Uterus (tissue), 4 donors: Measurements from ENCODE around the gene CELF4. TPM values are rescaled to one million over a fixed set of nuclear protein-coding genes. Genes with fewer than 3 reads are reported as not detected.

Experiments
- DNase-seq, 2 donors: peaks; one replicate each; pipeline ENCODE4 v3.0.0-alpha.2; 2019 to 2020
- H3K27ac ChIP-seq, 2 donors: fragments of 200-600 bp; sonication (generic); 1 replicate in 1 of 2; 2 replicates in 1 of 2; pipeline ENCODE4 v1.5.1; 2016 to 2018
- H3K27me3 ChIP-seq, 2 donors: fragments of 200-600 bp; sonication (generic); one replicate each; pipeline ENCODE4 v1.5.1; 2018 to 2019; ENCODE audit warnings: control low read depth in 1 of 2
- H3K36me3 ChIP-seq, 2 donors: fragments of 200-600 bp; sonication (generic); one replicate each; pipeline ENCODE4 v1.5.1; 2019; ENCODE audit warnings: control low read depth in 1 of 2
- H3K4me1 ChIP-seq, 2 donors: fragments of 200-600 bp; sonication (generic); one replicate each; pipeline ENCODE4 v1.5.1; 2018 to 2019; ENCODE audit warnings: control low read depth in 1 of 2
- H3K4me3 ChIP-seq, 2 donors: fragments of 200-600 bp; sonication (generic); 1 replicate in 1 of 2; 2 replicates in 1 of 2; pipeline ENCODE4 v1.5.1; 2018 to 2019; ENCODE audit warnings: mild to moderate bottlenecking in 1 of 2
- H3K9me3 ChIP-seq, 2 donors: fragments of 200-600 bp; sonication (generic); one replicate each; pipeline ENCODE4 v1.5.1; 2019; ENCODE audit warnings: control low read depth in 1 of 2
- POLR2A ChIP-seq, 2 donors: fragments of 450-650 bp; IDR thresholded peaks; one replicate each; pipeline ENCODE4 v1.6.1; 2016; ENCODE audit warnings: antibody characterized with exemption in 2 of 2, mild to moderate bottlenecking in 1 of 2, moderate library complexity in 1 of 2
- intact Hi-C: fragments of 100-400 bp; cut with DNase I; formaldehyde crosslinking; loops from one replicate; pipeline ENCODE4 v1.15.1; 2023; ENCODE audit warnings: low total_unique reads
- total RNA-seq, 4 donors: library from RNA; depleted of rRNA in 3 of 4; stranded (reverse); fragments of >200 nt in 3 of 4; gene quantifications; one replicate each; pipeline versions ENCODE4 v1.1.0 to v1.2.4, GENCODE V29; 2014 to 2023
- TF ChIP-seq, protein P1 (sequence below), 4 experiments: fragments of 200-600 bp in 2 of 4; fragments of 450-650 bp in 2 of 4; sonication (generic) in 2 of 4; IDR thresholded peaks; one replicate each; pipeline ENCODE4 v1.5.1; 2016 to 2019; ENCODE audit warnings: antibody characterized with exemption in 4 of 4, mild to moderate bottlenecking in 2 of 4, moderate library complexity in 1 of 4
- donor health status: DM: yes; HTN: yes; CAD: no.

Gene CELF4
- total RNA-seq, 4 donors from 2014 or later = 0.18 to 1.7 TPM; not detected in 2

DNA sequence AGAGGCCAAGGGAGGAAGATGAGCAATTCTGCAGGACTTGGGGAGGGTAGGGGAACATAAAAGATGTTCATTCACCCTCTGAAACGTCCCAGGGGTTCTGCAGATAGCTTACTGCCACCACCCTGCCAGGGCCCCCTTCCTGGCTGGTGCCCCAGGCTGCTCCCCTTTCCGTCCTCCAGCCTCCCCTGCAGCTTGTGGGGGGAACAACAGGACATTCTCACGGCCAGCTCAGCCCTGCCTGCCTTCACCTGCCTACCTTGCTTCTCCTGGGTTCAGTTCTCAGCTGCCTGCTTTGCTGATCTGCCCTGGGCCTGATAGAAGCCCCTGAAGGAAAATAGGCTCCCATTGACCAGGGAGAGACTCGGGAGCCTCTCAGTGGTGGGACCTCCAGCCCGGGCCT, 251.1 kb downstream of the CELF4 start:
- Histone ChIP-seq H3K27ac (no peak overlapping the region), H3K9me3 (no peaks in the 10 kb centered on the region), H3K27me3 (no peaks in the 10 kb centered on the region), H3K4me1 (no peaks in the 10 kb centered on the region), H3K36me3 (no peaks in the 10 kb centered on the region), H3K4me3 (no peak overlapping the region)
- TF ChIP-seq, protein P1, sequence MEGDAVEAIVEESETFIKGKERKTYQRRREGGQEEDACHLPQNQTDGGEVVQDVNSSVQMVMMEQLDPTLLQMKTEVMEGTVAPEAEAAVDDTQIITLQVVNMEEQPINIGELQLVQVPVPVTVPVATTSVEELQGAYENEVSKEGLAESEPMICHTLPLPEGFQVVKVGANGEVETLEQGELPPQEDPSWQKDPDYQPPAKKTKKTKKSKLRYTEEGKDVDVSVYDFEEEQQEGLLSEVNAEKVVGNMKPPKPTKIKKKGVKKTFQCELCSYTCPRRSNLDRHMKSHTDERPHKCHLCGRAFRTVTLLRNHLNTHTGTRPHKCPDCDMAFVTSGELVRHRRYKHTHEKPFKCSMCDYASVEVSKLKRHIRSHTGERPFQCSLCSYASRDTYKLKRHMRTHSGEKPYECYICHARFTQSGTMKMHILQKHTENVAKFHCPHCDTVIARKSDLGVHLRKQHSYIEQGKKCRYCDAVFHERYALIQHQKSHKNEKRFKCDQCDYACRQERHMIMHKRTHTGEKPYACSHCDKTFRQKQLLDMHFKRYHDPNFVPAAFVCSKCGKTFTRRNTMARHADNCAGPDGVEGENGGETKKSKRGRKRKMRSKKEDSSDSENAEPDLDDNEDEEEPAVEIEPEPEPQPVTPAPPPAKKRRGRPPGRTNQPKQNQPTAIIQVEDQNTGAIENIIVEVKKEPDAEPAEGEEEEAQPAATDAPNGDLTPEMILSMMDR (IDR thresholded peaks at IDR 0.05) = no peak
- TF ChIP-seq POLR2A (IDR thresholded peaks at IDR 0.05) = no peak
- no peak for DNase-seq
- intact Hi-C loops = no loop called here

DNA sequence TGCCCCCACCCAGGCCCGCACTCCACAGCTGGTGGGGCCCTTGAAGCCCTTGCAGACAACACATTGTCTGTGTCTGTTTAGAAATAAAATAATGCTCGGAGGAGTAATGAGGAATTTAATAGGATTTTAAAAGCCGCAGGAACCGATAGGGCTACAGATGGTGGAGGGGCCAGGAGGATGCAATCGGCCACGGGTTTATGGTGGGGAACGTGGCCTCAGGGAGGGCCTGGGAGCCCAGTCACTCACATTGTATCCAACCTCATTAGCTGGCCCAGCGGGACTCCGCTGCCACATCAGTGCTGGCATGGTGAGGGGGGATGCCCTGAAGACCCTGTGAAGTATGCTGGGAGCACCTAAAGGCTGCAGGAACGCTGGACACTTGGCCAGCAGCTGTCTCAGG, 252.0 kb downstream of the CELF4 start:
- no peaks in the 10 kb centered on the region for H3K9me3 ChIP-seq
- H3K36me3 ChIP-seq = no peaks in the 10 kb centered on the region
- no peak for DNase-seq
- H3K4me3 ChIP-seq = no peak overlapping the region
- H3K27me3 ChIP-seq = no peaks in the 10 kb centered on the region
- no peaks in the 10 kb centered on the region for H3K4me1 ChIP-seq
- no peak overlapping the region for H3K27ac ChIP-seq
- intact Hi-C loops = no loop called here
- TF ChIP-seq, protein P1 (IDR thresholded peaks at IDR 0.05) = no peak
- TF ChIP-seq POLR2A (IDR thresholded peaks at IDR 0.05) = no peak

DNA sequence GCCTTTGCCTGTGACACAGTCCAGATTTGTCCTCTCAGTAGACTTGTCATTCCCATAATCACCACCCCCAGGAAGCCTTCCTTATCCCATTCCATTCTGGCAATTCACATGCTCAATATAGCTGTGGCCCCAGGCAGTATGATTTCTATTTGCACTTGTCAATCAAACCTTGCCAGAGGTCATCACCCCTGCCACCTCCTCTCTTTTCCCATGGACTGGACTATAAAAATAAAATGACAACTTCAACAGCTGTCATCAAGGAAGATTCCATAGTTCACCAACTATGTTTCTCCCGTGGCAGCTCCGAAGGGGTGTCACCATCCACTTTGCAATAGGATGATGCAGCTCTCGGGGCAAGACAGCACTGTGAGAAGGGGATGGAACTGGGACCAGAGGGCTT, 255.7 kb downstream of the CELF4 start:
- Histone ChIP-seq H3K4me3 (no peak overlapping the region), H3K9me3 (no peaks in the 10 kb centered on the region), H3K36me3 (no peaks in the 10 kb centered on the region), H3K27me3 (no peaks in the 10 kb centered on the region), H3K27ac (no peak overlapping the region), H3K4me1 (no peaks in the 10 kb centered on the region)
- TF ChIP-seq, protein P1 (IDR thresholded peaks at IDR 0.05) = no peak
- TF ChIP-seq POLR2A (IDR thresholded peaks at IDR 0.05) = no peak
- no peak for DNase-seq
- intact Hi-C loops = no loop called here

DNA sequence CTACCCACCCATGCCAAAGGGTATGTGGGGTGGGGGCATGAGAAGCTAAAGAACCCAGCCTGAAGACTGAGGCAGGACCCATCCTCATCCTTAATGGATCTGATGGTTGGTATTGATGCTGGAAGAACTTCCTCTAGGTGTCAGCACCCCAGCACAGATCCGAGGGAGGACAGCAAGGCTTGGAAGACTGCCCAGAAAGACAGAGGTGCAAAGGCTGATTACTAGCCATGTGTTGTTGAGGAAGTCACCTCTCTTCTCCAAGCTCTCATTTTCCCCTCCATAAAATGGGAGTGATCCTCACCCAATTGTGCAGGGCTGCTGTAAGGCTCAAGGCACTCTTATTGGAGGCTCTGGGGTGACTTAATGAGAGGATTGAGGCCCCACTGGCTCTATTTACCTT, 256.5 kb downstream of the CELF4 start:
- Histone ChIP-seq H3K27me3 (no peaks in the 10 kb centered on the region), H3K9me3 (no peaks in the 10 kb centered on the region), H3K36me3 (no peaks in the 10 kb centered on the region), H3K27ac (no peak overlapping the region), H3K4me1 (no peaks in the 10 kb centered on the region), H3K4me3 (no peak overlapping the region)
- intact Hi-C loops = no loop called here
- DNase-seq = no peak
- TF ChIP-seq POLR2A (IDR thresholded peaks at IDR 0.05) = no peak
- TF ChIP-seq, protein P1 (IDR thresholded peaks at IDR 0.05) = no peak

DNA sequence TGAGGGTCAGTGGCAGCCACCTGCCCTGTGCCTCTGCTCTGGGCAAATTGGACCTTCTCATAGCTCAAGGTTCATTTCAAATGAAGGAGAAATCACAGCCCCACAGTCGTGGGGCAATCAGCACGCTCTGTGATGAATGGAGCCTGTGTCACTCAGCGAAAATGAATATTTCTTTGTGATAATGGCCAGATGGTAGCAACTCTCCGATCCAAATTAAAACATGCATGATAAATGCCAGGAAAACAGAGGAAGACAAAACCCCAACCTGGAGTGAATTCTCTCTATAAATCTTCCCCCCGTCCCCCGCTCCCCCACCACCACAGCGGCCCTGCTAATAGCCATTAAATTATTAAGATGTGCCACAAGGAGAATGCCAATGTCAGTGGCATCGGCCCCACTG, 258.4 kb downstream of the CELF4 start:
- no peaks in the 10 kb centered on the region for H3K4me1 ChIP-seq
- no peak for TF ChIP-seq POLR2A (IDR thresholded peaks at IDR 0.05)
- TF ChIP-seq, protein P1 (IDR thresholded peaks at IDR 0.05) = no peak

More for the DNA sequence above, 258.4 kb downstream of the CELF4 start:
- Histone ChIP-seq H3K4me3 (no peak overlapping the region), H3K9me3 (no peaks in the 10 kb centered on the region), H3K27me3 (no peaks in the 10 kb centered on the region), H3K36me3 (no peaks in the 10 kb centered on the region), H3K27ac (no peak overlapping the region)
- intact Hi-C loops = no loop called here
- no peak for DNase-seq
